ENCODE results near the gene ATXN10. TPM values are rescaled to one million over a fixed set of nuclear protein-coding genes. Genes with fewer than 3 reads are reported as not detected.
A peak's percentile ranks its signal among the peaks of the same experiment; 100 is the strongest.
"Not testable (repeated sequence)": the region's sequence is repeated elsewhere in the genome, so short reads cannot be mapped to it uniquely, and the experiment has no call there.

ATXN10 gene
- total RNA-seq, 1 donor from 2014 or later: 232 TPM

- Mint-ChIP-seq H3K4me3 (no peak overlapping the region), H3K27ac (ENCODE audit: unreplicated experiment) (peak overlapping the region; percentile 39), H3K27me3 (ENCODE audit: low read depth) (no peaks in the 10 kb centered on the region), H3K36me3 (ENCODE audit: low read depth) (peaks cover 7% of the 10 kb centered on the region), H3K9me3 (no peaks in the 10 kb centered on the region), H3K4me1 (peaks cover 29% of the 10 kb centered on the region)
- DNase-seq (ENCODE audit: low read depth, low spot score): no peak
- no peak for TF ChIP-seq CTCF (conservative IDR thresholded peaks at IDR 0.05)
These were observed 116.9 kb downstream of the ATXN10 start for GRCh38 chr22:45788522-45788921.

GRCh38 chr22:45790401-45790800 is 118.8 kb downstream of the ATXN10 start:
- DNase-seq (ENCODE audit: low read depth, low spot score): no peak
- Mint-ChIP-seq H3K4me3 (no peak overlapping the region), H3K36me3 (ENCODE audit: low read depth) (peaks cover 22% of the 10 kb centered on the region), H3K27me3 (ENCODE audit: low read depth) (no peaks in the 10 kb centered on the region), H3K4me1 (peaks cover 13% of the 10 kb centered on the region), H3K9me3 (peaks cover 10% of the 10 kb centered on the region), H3K27ac (ENCODE audit: unreplicated experiment) (no peak overlapping the region)
- no peak for TF ChIP-seq CTCF (conservative IDR thresholded peaks at IDR 0.05)

- H3K9me3 Mint-ChIP-seq: peaks cover 21% of the 10 kb centered on the region
- no peak for DNase-seq (ENCODE audit: low read depth, low spot score)
- no peak overlapping the region for H3K4me3 Mint-ChIP-seq
- H3K27me3 Mint-ChIP-seq (ENCODE audit: low read depth): no peaks in the 10 kb centered on the region
- TF ChIP-seq CTCF (conservative IDR thresholded peaks at IDR 0.05): no peak
- no peak overlapping the region for H3K27ac Mint-ChIP-seq (ENCODE audit: unreplicated experiment)
- H3K36me3 Mint-ChIP-seq (ENCODE audit: low read depth): peaks cover 44% of the 10 kb centered on the region
- peaks cover 4% of the 10 kb centered on the region for H3K4me1 Mint-ChIP-seq
These were observed 121.5 kb downstream of the ATXN10 start for GRCh38 chr22:45793161-45793560.

GRCh38 chr22:45793892-45794291 is 122.3 kb downstream of the ATXN10 start:
- Mint-ChIP-seq H3K4me1 (peaks cover 4% of the 10 kb centered on the region), H3K27me3 (ENCODE audit: low read depth) (no peaks in the 10 kb centered on the region), H3K9me3 (peaks cover 26% of the 10 kb centered on the region), H3K27ac (ENCODE audit: unreplicated experiment) (no peak overlapping the region), H3K4me3 (no peak overlapping the region), H3K36me3 (ENCODE audit: low read depth) (peaks cover 49% of the 10 kb centered on the region)
- no peak for TF ChIP-seq CTCF (conservative IDR thresholded peaks at IDR 0.05)
- DNase-seq (ENCODE audit: low read depth, low spot score): no peak

GRCh38 chr22:45796009-45796408 is 124.4 kb downstream of the ATXN10 start:
- H3K27me3 Mint-ChIP-seq (ENCODE audit: low read depth): not testable (repeated sequence)

GRCh38 chr22:45799291-45799690 is 127.7 kb downstream of the ATXN10 start:
- no peak for DNase-seq (ENCODE audit: low read depth, low spot score)
- H3K36me3 Mint-ChIP-seq (ENCODE audit: low read depth): peaks cover 59% of the 10 kb centered on the region
- peaks cover 28% of the 10 kb centered on the region for H3K9me3 Mint-ChIP-seq
- no peak for TF ChIP-seq CTCF (conservative IDR thresholded peaks at IDR 0.05)
- no peaks in the 10 kb centered on the region for H3K4me1 Mint-ChIP-seq
- no peaks in the 10 kb centered on the region for H3K27me3 Mint-ChIP-seq (ENCODE audit: low read depth)
- H3K27ac Mint-ChIP-seq (ENCODE audit: unreplicated experiment): no peak overlapping the region
- H3K4me3 Mint-ChIP-seq: no peak overlapping the region

More at GRCh38 chr22:45796009-45796408, 124.4 kb downstream of the ATXN10 start:
- Mint-ChIP-seq H3K9me3 (peaks cover 26% of the 10 kb centered on the region), H3K36me3 (ENCODE audit: low read depth) (peaks cover 57% of the 10 kb centered on the region)
- not testable (repeated sequence) for H3K4me1 Mint-ChIP-seq; H3K27ac Mint-ChIP-seq (ENCODE audit: unreplicated experiment); DNase-seq (ENCODE audit: low read depth, low spot score); H3K4me3 Mint-ChIP-seq
